ENCODE measurements around the gene TMEM175. TPM values are rescaled to one million over a fixed set of nuclear protein-coding genes. Genes with fewer than 3 reads are reported as not detected.

TMEM175 gene
- total and polyA plus RNA-seq, 2 of the 8 experiments (the other 6 are each of a cell fraction or from before 2014, with no cell fraction given), result 4.9 to 20.7 TPM

DNA sequence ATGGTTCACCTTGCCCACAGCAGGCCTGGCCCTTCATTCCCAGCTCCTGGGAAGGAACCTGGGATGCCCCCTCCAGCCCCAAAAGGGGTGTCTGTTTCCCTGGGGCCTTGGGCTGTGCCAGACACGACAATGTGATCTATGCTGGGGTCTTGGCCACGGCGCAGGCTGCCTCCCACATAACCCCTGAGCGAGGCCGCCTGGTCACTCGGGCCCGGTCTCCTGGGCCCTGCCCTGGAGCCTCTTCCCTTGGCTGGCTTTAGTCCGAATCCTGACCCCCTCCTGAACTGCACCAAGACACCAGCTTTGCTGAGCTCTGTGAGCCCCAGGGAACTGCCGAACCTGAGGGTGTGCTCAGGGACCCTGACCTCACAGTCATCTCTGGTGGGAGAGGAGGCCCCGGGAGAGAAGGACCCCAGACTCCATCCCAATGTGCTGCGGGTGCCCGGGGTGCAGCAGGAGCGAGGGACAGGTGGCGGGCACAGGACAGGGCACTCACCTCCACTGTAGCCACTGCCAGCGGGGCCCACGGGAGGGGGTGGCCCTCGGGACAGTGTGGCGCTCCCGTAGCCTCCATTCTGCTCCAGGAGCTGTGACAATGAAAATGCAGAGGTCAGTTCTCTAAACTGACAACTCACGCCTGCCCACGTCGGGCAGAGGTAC, 42.1 kb upstream of the TMEM175 start:
- Histone ChIP-seq H3K4me2 (ENCODE audit: insufficient read depth in 1 of 2, low read depth in 2 of 2, low read length in 2 of 2) (no peak overlapping the region), H3K79me2 (ENCODE audit: control insufficient read depth in 1 of 2, insufficient read depth in 2 of 2, low read length in 2 of 2) (no peaks in the 10 kb centered on the region), H3K27ac (ENCODE audit: low read depth, low read length) (no peak overlapping the region), H4K5ac (ENCODE audit: insufficient read length, low read depth, low read length) (no peak overlapping the region), H2BK120ac (replicated peaks; ENCODE audit: low read depth, low read length) (no peak overlapping the region), H3K79me1 (ENCODE audit: low read depth, low read length) (no peaks in the 10 kb centered on the region; the same call in 1 of the 2 replicates), H2BK5ac (ENCODE audit: low read depth, low read length) (no peak overlapping the region; the same call in 1 of the 2 replicates), H3K27me3 (replicated peaks in 1 of 4; ENCODE audit: control insufficient read depth in 3 of 4, extremely low read depth in 1 of 4, insufficient read depth in 3 of 4, low read length in 3 of 4) (no peaks in the 10 kb centered on the region), H3K14ac (ENCODE audit: insufficient read length) (no peak overlapping the region), H3K23me2 (ENCODE audit: low read depth, low read length) (no peaks in the 10 kb centered on the region; the same call in 1 of the 2 replicates), H4K20me1 (replicated peaks in 1 of 2; ENCODE audit: control insufficient read depth in 1 of 2, insufficient read depth in 2 of 2, low read length in 2 of 2) (peaks cover 0 to 16% of the 10 kb centered on the region in 2 experiments), H4K91ac (replicated peaks; ENCODE audit: insufficient read length, low read length) (no peak overlapping the region), H3K36me3 (ENCODE audit: control insufficient read depth in 2 of 4, insufficient read depth in 4 of 4, low read length in 3 of 4) (peaks cover 0 to 10% (median 5%) of the 10 kb centered on the region in 4 experiments; a peak in 5 of 8 replicates), H2AK5ac (ENCODE audit: low read depth, low read length) (no peak overlapping the region), H3K9ac (replicated peaks in 1 of 4; ENCODE audit: extremely low read depth in 1 of 4, low read depth in 3 of 4, low read length in 3 of 4) (no peak overlapping the region), H3K56ac (replicated peaks; ENCODE audit: insufficient read length, low read depth, low read length) (no peak overlapping the region), H2BK15ac (ENCODE audit: low read length) (no peak overlapping the region), H2BK20ac (ENCODE audit: low read length) (no peak overlapping the region), H3K9me3 (ENCODE audit: insufficient read depth in 2 of 2, low read depth in 1 of 2, low read length in 1 of 2) (peaks cover 0 to 6% of the 10 kb centered on the region in 2 experiments; a peak in 1 of 4 replicates), H2BK12ac (ENCODE audit: low read depth, low read length) (no peak overlapping the region), H4K8ac (ENCODE audit: extremely low read depth, insufficient read depth, low read length) (no peak overlapping the region), H3K4ac (replicated peaks; ENCODE audit: insufficient read length, low read depth, low read length) (no peak overlapping the region), H3K4me3 (ENCODE audit: extremely low read depth in 1 of 4, insufficient read depth in 2 of 4, low read depth in 3 of 4, low read length in 4 of 4) (no peak overlapping the region), H2AFZ (ENCODE audit: low read length) (no peak overlapping the region), H3K23ac (ENCODE audit: insufficient read length) (no peak overlapping the region), H3K4me1 (replicated peaks in 1 of 4; ENCODE audit: control insufficient read depth in 3 of 4, insufficient read depth in 4 of 4, low read length in 3 of 4) (no peaks in the 10 kb centered on the region), H3K18ac (ENCODE audit: extremely low read depth, low read length) (no peak overlapping the region)
- POLR2A ChIA-PET (ENCODE audit: partially characterized antibody), result interaction anchor here (0.6 to 1.1 kb wide), 2 partner anchors 169 to 847 kb away, joined by 3 read pairs; no protein-coding TSS in a partner anchor
- TF ChIP-seq CBX5 (IDR thresholded peaks at IDR 0.05; ENCODE audit: low read depth, low read length) (no peak), KDM5A (IDR thresholded peaks at IDR 0.05; ENCODE audit: low read length) (no peak), ASH2L (IDR thresholded peaks at IDR 0.05; ENCODE audit: low read length) (no peak), POLR2A (IDR thresholded peaks at IDR 0.05; ENCODE audit: control extremely low read depth in 1 of 2, low read depth in 2 of 2, low read length in 2 of 2) (no peak), RAD21 (IDR thresholded peaks at IDR 0.05 in 1 of 2, conservative IDR thresholded peaks at IDR 0.05 in 1 of 2; ENCODE audit: low read depth in 2 of 2, low read length in 2 of 2) (no peak), KDM1A (IDR thresholded peaks at IDR 0.05; ENCODE audit: borderline replicate concordance, low read length) (no peak), JUN (IDR thresholded peaks at IDR 0.05; ENCODE audit: low read depth, low read length) (no peak)
- TF ChIP-seq, protein P1, sequence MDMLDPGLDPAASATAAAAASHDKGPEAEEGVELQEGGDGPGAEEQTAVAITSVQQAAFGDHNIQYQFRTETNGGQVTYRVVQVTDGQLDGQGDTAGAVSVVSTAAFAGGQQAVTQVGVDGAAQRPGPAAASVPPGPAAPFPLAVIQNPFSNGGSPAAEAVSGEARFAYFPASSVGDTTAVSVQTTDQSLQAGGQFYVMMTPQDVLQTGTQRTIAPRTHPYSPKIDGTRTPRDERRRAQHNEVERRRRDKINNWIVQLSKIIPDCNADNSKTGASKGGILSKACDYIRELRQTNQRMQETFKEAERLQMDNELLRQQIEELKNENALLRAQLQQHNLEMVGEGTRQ (IDR thresholded peaks at IDR 0.05; ENCODE audit: low read length), result no peak
- no peak for FAIRE-seq
- DNase-seq (ENCODE audit: low read depth in 1 of 2, low spot score in 2 of 2), result no peak
- WGBS, 2 experiments (ENCODE audit: extremely low coverage in 1 of 2, insufficient coverage in 1 of 2, insufficient read length in 1 of 2, insufficient replicate concordance in 2 of 2, low coverage in 1 of 2, low lambda C conversion rate in 2 of 2, missing lambda C conversion rate in 1 of 2), result 96% methylated on average over 21 of the region's 22 CpGs; no CpG with 5 or more reads in 1 of the 2 experiments
- CTCF ChIA-PET (ENCODE audit: partially characterized antibody), result interaction anchor here (0.6 to 5.1 kb wide), 15 partner anchors 9 to 453 kb away, joined by 3 to 34 read pairs (median 4); no protein-coding TSS in a partner anchor
